Neural cell (in vitro differentiated cells): ENCODE measurements around the gene CRK.

Experiments
- CTCF ChIP-seq: fragments of 450-650 bp; IDR thresholded peaks from 2 replicates; pipeline ENCODE4 v1.5.1; 2014; ENCODE audit warnings: antibody characterized with exemption, mild to moderate bottlenecking, moderate library complexity; ENCODE audit not compliant: poor library complexity, severe bottlenecking
- EP300 ChIP-seq: fragments of 450-650 bp; conservative IDR thresholded peaks from 2 replicates; pipeline ENCODE4 v1.6.1; 2014; ENCODE audit warnings: antibody characterized with exemption, mild to moderate bottlenecking, moderate library complexity; ENCODE audit not compliant: poor library complexity, severe bottlenecking
- MXI1 ChIP-seq: fragments of 450-650 bp; conservative IDR thresholded peaks from 2 replicates; pipeline ENCODE4 v1.6.1; 2014; ENCODE audit warnings: antibody characterized with exemption, mild to moderate bottlenecking; ENCODE audit not compliant: poor library complexity, severe bottlenecking
- POLR2AphosphoS5 ChIP-seq: IDR thresholded peaks from 2 replicates; pipeline ENCODE4 v1.6.1; 2012

GRCh38 chr17:1491443-1492248 is 35.6 kb upstream of the CRK start:
- no peak for TF ChIP-seq CTCF
- no peak for TF ChIP-seq MXI1
- no peak for TF ChIP-seq EP300
- TF ChIP-seq POLR2AphosphoS5 = no peak
